ENCODE measurements around the gene MAP3K12. TPM values are rescaled to one million over a fixed set of nuclear protein-coding genes. Genes with fewer than 3 reads are reported as not detected.

The MAP3K12 gene
- total and polyA plus RNA-seq, 2 of the 4 experiments (the other 2 are of a cell fraction) = 29.0 to 52.5 TPM

DNA sequence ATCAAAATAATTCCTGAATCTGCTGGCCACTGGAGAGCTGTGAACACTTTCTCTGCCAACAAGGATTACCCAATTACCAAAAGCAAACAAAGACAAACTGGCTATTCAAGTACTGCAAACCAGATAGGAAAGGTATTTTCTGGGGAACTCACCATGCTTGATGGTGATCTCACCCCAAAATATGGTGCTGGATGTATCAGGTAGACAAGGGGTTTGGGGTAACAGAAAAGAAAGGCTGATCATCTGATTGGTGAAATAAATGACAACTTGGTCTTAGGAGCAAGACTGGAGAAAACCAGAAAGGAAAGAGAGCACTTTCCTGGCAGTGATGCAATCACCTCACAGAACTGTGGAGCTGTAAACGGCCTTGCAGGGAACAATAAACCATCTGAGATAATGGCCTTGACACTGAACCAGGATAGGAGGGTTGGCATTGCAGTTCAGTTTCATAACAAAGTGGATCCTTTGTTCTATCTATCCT lies 39.0 kb upstream of the MAP3K12 start:
- no peak overlapping the region for H3K9ac ChIP-seq (ENCODE audit: low read depth, low read length)

More for the DNA sequence above, 39.0 kb upstream of the MAP3K12 start:
- H2BK120ac ChIP-seq (ENCODE audit: low read depth, low read length) = no peak overlapping the region
- in situ Hi-C loops (cut with MboI; ENCODE audit: low sequenced_read_pairs) = no loop called here
- peaks cover 28% of the 10 kb centered on the region for H3K36me3 ChIP-seq (ENCODE audit: control insufficient read depth, insufficient read depth, low read length)
- H2AK9ac ChIP-seq (replicated peaks; ENCODE audit: low read depth, low read length, poor library complexity) = no peak overlapping the region
- H2BK5ac ChIP-seq (ENCODE audit: low read depth, low read length, poor library complexity, severe bottlenecking) = peak overlapping the region; percentile 44
- H4K20me1 ChIP-seq (ENCODE audit: insufficient read depth, low read length) = no peaks in the 10 kb centered on the region
- peaks cover 0 to 3% of the 10 kb centered on the region in 2 experiments; a peak in 2 of 4 replicates for H3K79me1 ChIP-seq (ENCODE audit: low read depth in 1 of 2, low read length in 2 of 2)
- H4K91ac ChIP-seq (ENCODE audit: insufficient read depth, low read depth, low read length) = no peak overlapping the region
- WGBS, 2 experiments (ENCODE audit: extremely low coverage in 2 of 2, insufficient read length in 1 of 2) = no CpG with 5 or more reads among the region's 1 CpG
- peak; percentile 81 for ATAC-seq (ENCODE audit: low read depth)
- H3K56ac ChIP-seq (ENCODE audit: extremely low read depth, insufficient read depth, low read length) = no peak overlapping the region
- ChIA-PET CTCF (interaction anchor here (1.6 kb wide), 1 partner anchor 137 kb away, joined by 4 read pairs; the partner anchor contains the start of gene ATP5MC2), POLR2A (ENCODE audit: unreplicated experiment) (no interaction called here)
- H3K27ac ChIP-seq (ENCODE audit: insufficient read depth, low read length) = no peak overlapping the region; the same call in 1 of the 2 replicates
- H3K23ac ChIP-seq (ENCODE audit: low read depth, low read length) = no peak overlapping the region
- no peak overlapping the region for H3K4ac ChIP-seq (ENCODE audit: low read depth, low read length)
- H3K14ac ChIP-seq (replicated peaks; ENCODE audit: low read depth, low read length) = no peak overlapping the region
- H4K8ac ChIP-seq (ENCODE audit: low read depth in 2 of 2, low read length in 2 of 2) = no peak overlapping the region
- BruUV-seq (replicated peaks) = no TSS peak
- peak; percentile 86 for TF ChIP-seq CEBPB (IDR thresholded peaks at IDR 0.05; ENCODE audit: low read depth, low read length)
- TF ChIP-seq MXI1 (IDR thresholded peaks at IDR 0.05; ENCODE audit: borderline replicate concordance, low read depth, low read length) = no peak
- TF ChIP-seq FOS (IDR thresholded peaks at IDR 0.05; ENCODE audit: low read depth, low read length) = no peak
- H2BK20ac ChIP-seq (ENCODE audit: low read depth, low read length) = no peak overlapping the region
- H3K9me3 ChIP-seq (ENCODE audit: control insufficient read depth, insufficient read depth, low read length) = no peaks in the 10 kb centered on the region
- intact Hi-C loops (cut with micrococcal nuclease) = no loop called here
- H4K5ac ChIP-seq (ENCODE audit: low read depth, low read length) = no peak overlapping the region
- no peak overlapping the region for H3K18ac ChIP-seq (ENCODE audit: low read depth, low read length)
- no peaks in the 10 kb centered on the region for H3K9me1 ChIP-seq (ENCODE audit: insufficient read depth, low read length)
- dilution Hi-C loops (cut with HindIII; ENCODE audit: low sequenced_read_pairs, unreplicated experiment) = no loop called here
- H3K4me2 ChIP-seq (ENCODE audit: low read depth, low read length) = peak overlapping the region; percentile 38
- H3K4me3 ChIP-seq (ENCODE audit: insufficient read depth, low read depth, low read length) = no peak overlapping the region
- H3K27me3 ChIP-seq (ENCODE audit: control insufficient read depth, insufficient read depth, low read length) = no peaks in the 10 kb centered on the region
- DNase-seq = peak; percentile 68
- H2AK5ac ChIP-seq (ENCODE audit: low read depth, low read length) = no peak overlapping the region
- no peak overlapping the region for H2AFZ ChIP-seq (replicated peaks; ENCODE audit: low read length, poor library complexity)
- H2BK15ac ChIP-seq (ENCODE audit: low read depth, low read length) = no peak overlapping the region
- peaks cover 2% of the 10 kb centered on the region; the same call in 1 of the 2 replicates for H3K4me1 ChIP-seq (ENCODE audit: control insufficient read depth, insufficient read depth, low read length)

All from IMR-90 (cell line).